DMS153 treated with DMSO at 0.1 percent for 48 hours (cell line): ENCODE data around the gene C1orf21.

Experiments
- DNase-seq: peaks from one replicate; lab custom pipeline; 2025; ENCODE audit not compliant: unreplicated experiment; lab: John Stamatoyannopoulos, UW

C1orf21 gene

DNA sequence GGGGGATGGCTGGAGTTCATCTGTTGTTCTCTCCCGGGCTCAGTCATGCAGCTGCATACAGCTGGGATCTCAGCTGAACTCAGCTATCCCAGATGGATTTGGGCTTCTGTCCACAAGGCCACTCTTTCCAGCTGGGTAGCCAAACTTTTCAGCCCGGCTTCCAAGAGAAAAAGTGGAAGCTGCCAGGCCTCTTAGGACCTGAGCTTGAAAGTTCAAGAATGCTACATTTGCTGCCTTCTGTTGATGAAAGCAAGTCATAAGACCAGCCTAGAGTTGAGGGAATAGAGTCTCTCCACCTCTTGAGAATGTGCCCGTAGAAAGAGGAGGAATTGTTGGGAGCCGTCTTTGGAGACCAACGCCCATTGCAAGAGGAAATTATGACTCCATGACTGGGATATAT is 95.3 kb downstream of the C1orf21 start:
- no peak for DNase-seq

DNA sequence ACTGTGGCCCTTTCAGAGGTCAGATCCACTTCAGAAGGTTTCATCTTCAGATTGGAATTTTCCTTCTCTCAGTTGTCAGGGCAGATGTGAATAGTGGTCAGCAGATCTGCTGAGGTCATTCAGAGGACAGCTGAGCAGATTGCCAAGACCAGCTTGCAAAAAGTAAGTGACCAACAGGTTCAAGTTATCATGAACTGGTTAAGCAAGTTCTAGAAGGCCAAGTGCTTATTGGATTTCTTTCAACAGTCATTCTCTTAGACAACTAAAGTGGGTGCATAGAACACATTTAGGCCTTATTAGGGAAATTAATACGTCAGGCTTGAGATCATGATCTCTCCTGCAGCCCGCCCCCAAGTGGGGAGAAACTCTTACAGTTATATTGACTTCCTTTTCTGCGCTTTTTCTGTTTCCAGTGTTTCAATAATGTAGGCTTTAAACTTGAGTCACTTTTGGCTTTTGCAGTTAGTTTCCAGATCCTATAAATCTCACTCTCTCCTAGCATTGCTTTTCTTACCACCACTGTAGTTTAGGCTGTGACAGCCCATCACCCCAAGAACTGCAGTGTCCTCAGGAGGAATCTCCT is 96.4 kb downstream of the C1orf21 start:
- no peak for DNase-seq

DNA sequence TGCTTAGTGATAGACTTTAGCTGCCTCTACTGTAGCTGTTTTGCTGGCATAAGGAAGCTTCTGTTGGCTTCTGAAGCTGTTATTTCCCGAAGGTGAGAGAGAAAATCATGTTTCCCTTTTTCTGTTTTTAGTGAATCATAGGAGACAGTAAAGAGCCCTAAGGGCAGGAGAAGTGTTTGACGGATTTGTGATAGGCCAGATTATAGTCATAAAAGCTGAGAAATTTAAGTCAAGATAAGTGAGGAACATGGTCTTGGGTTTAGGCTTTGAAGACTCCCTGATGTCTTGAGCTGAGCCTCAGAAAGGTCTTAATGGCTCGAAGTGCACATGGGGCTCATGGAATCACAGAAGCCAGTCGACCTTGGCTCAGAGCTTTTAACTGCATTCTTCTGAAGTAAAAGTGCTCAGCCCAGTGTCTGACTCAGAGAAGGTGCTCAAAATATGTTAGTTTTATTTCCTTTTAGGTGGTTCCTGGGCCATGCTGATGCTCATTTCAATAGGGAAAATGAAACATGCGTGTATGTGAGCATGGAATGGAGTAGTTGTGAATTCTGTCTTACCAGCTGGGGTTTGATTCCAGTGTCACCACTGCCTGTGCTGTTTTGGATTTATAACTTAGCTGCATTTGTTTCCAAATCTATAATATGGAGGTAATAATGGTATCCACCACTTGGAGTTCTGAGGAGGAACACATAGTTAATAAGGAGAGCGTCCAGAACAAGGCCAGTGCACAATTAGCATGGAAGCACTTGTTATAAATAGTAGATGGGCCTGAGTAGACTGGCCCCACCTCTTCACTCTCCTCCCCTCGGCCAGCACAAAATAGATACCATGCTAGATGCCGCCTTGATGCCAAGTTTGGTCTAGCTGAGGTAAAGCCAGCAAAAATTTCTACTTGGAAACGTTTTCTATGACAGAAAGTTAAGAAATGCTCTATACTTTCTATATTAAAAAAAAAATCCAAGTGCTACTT is 99.2 kb downstream of the C1orf21 start:
- no peak for DNase-seq

DNA sequence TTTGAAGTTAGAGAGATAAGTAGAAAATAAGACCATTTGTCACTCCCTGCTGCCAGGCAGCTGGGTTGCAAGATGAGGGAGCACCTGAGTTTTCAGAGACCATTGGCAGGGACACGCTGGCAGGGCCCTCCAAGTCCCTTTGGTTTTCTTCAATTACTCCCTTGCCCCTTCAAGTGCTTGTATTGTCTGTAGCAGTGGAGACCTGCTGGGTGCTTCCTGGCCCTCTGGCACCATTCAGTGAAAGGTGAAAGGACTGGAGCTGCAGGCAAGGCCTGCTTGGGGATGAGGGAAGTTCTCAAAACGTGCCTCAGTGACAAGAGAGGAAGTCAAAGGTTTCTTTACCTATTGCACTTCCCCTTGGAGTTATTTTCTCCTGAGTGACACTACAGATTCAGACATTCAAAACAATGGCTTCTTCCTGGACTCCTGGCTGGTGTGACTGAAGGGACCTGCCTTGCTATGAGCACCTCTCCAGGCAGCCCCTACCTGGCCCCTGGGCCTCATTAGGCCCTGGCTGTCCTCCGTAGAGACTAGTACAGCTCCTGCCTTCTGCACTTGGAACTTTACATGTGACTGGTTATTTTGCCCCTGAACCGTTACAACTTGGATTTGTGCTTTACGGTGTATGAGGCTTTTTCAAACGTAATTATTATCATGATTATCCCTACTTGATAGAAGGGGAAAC is 100.1 kb downstream of the C1orf21 start:
- no peak for DNase-seq

DNA sequence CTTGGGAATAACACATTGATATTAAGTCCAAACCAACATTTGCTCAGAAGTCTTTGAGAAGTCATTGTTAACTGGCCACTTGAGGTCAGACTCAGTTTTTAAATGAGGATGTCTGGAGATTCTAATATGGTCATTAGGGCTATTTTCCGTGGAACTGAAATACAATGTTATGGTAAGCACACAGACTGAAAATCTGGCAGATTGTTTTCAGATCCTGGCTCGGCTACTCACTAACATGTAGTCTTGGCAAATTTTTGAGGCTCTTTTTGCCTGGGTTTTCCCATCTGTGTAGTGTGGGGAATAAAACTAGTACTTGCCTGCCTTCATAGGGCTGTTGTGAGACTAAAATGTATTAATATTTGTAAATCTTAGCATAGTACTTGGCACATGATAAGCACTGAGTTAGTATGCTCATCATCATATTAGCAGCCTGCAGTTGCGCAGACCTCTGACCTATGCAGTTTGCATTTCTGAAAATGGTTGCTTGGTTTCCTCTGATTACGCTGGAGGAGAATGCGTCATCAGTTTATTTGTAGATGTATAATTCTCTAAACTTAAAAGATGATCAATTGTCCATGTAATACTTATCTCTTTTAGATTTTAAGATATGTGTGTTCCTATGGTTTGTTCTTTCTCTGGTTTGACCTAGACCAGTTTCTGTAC is 100.8 kb downstream of the C1orf21 start:
- DNase-seq, result no peak

DNA sequence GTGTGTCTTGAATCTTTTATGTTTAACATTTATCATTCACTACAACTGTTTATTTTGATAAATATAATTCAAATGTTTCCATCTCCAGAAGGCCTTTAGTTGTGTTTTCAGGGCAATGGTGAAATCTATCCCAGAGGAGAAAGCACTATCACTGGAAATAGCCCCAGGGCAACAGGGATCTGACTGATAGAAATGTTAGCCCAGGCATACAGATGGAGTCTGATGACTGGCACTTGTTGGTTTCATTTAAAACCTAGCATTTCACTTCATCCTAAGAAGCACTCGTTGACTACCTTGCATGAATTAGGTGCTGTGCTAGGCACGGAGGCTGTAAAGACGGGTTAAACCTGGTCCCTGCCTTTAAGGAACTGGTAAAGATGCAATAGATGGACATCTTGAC is 103.1 kb downstream of the C1orf21 start:
- DNase-seq, result no peak

DNA sequence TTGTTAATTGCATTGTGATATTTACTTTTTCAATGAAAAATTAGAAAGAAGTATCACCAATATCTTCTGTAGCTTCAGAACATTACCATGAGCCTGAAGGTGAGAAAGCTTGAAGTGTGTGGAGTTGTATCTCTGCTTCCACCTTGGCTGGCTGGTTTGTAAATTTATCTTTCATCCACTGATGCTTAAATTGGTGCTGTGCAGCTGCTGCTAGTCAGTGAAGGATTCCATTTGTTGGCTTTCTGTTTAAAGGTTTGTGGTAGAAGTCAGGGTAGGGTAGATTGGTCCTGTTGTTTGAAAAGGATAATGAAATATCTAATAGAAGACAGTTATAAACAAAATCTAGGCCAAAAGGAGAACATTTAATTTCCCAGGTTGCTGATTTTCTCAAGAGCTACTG is 105.7 kb downstream of the C1orf21 start:
- DNase-seq, result no peak

DNA sequence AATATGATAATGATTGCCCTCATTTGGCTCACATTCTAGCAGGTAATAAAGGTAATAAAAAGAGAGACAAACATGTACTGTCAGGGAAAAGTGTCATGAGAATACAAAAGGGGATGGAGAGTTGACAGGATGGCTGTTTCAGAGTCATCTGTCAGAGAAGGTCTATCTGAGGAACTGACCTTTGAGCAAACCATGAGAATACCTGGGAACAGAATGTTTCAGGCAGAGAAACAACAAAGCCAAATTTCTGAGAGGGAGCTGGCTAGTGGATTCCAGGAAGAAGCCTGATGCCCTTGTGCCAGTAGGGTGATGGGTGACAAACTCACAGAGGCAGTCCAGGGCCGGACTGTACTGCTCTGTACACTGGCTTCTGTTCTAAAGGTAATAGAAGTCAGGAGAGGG is 107.2 kb downstream of the C1orf21 start:
- DNase-seq, result no peak

DNA sequence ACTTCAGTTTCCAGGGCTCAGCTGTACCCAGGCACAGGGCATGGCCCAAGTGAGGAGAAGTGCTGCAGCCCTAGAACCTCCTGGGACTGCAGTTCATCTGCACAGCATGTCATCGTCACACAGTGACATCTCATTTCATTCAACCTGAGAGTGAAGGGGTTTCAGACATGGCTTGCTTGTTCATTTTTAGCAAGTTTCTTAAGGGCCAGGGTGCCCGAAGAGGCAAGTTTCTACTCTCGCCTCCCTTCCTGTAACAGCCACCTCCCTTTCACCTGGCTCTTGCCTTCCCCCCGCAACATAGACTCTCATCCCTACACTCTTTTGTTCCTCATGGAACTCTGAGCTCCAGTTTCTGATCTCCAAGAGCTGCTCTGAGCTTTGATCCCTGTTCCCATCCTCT is 108.1 kb downstream of the C1orf21 start:
- no peak for DNase-seq

DNA sequence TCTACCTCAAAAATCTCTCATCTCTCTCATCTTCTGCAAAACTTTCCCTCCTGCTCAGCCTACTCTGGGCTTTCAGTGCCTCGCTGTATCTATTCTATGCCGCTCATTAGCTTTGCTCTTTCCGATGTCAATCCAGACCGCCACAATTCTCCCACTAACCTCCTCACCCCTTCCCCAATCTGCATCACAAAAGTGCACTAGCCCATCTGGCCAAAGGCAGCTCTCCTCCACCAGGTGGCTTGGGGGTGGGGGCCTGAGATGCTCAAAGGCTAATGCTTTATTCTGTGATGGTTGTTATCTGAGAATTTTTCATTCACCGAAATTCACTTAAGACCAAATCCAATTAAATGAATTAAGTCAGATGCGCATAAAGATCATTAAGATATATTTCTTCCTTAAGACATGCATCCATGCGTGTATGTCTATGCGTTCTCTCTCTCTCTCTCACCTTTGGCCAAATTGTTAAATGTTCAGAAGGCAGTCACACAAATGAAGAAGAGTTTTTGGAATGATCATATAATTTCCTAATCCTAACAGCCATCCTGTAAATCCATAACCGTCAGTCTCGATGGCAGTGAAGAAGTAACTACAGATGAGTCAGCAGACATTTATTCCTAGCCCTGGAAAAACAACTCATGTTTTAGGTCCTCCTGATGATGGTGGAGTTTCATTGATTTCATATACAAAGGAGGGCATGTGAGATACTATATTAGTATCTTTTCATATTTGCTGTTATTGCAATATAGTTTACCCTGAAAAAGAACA is 111.3 kb downstream of the C1orf21 start:
- DNase-seq, result no peak

DNA sequence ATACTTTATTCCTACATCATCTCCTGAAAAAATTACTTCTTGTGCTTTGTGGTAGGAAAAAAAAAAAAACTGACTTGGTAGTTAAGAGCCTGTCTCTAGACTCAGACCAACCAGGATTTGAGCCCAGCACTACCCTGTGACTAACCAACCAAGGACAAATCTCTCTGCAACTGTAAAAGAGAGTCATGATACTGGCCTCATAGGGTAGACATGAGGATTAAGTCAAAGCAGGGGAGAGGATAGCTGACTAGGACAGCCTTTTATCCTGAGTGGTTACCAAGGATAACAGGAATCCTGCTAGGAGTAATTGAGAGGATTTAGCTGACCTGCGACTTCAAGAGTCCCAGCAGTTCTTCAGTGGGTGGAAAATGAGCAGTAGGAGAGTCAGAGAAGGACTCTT is 112.8 kb downstream of the C1orf21 start:
- DNase-seq, result no peak

DNA sequence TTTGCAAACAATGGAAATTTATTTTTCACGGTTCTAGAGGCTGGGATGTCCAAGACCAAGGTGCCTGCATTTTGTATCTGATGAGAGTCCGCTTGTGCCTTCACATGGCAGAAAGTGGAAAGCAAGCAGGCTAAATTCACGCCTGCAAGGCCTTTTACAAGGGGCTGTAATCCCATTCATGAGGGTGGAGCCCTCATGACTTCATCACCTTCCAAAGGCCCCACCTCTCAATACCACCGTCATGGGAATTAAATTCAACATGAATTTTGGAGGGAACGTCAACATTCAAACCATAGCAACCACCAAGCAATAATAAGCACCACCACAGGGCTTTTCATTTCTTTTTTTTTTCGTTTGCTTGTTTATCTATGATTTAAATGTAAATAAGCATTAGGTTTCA is 115.3 kb downstream of the C1orf21 start:
- DNase-seq, result no peak

DNA sequence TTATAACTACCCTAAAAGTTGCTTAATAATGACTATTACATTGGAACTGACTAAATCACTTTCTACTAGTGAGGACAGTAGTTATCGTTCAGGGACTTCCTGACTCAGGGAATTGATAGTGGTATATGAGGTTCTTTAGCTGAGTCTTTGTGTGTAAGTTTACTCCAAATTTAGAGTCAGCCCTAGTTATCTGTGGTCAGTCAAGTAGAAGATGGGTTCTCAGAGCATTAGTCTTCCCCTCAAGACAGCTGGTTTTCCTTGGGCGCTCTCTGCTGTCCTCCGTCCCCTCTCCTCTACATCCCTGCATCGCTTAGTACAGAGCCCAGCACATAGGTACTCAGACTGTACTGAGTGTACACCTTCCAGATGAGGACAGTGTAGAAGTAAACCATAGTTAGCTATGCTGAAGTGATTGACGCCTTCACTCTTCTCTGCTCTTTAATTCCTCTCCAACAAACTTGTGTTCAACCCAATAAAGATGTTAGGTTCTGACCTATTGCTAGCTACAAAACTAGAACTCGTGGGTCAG is 116.5 kb downstream of the C1orf21 start:
- no peak for DNase-seq

DNA sequence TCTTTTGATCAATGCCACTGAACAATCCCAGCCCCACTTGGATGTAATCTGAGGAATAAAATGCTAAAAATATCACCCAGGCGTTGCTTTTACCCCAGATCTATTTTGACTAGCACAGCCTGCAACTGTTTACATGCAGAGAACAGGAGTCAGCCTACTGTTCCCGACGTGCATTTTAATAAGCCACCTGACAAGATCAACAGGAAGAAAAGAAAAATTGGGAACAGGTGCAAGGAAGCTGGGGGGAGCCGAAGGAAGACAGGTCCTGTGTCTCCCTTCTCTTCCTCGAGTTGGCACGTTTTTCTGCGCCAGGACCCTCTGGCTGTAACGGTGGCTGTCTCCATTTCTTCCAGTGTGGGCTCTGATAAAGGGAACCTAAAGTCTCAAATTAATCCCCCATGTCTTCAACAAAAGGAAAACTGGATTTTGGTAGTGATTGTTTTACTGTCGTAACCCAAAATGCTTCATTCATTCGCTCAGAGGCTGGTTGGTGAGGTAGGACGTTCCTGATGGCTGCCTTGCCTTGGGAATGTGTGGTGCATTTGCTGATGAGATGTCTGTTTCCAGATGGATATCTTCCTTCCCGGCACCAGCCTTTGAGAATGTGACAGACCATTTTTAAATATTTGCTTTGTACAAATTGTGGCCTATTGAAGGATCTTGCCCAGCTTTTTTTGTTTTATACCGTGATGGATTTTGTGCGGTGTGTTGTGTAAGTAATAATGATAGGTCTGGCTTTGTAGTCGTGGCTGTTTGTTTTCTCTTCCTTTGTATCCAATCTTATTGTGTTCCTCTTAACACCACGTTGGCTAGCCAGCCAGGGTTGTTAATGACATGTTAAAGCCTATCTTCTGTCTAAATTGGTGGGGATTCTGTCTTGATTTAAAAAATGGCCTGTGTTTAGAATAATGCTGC is 117.5 kb downstream of the C1orf21 start:
- DNase-seq, result peak; percentile 29

DNA sequence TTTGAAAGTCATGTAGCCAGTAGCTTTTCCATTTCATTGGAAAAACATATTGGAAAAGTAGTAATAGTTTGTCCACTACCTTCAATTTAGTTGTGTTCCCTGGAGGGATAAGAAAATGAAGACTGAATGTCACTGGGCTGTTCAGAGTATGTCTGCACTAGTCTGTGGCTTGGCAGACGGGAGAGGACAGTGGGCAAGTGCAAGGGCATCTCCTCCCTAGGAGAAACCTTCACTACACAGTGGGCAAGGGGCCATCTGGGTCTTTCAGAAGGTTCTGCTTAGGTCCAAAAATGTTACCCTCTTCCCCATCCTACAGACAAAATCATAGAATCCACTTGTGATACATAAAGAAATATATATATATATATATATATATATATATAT is 118.1 kb downstream of the C1orf21 start:
- no peak for DNase-seq

DNA sequence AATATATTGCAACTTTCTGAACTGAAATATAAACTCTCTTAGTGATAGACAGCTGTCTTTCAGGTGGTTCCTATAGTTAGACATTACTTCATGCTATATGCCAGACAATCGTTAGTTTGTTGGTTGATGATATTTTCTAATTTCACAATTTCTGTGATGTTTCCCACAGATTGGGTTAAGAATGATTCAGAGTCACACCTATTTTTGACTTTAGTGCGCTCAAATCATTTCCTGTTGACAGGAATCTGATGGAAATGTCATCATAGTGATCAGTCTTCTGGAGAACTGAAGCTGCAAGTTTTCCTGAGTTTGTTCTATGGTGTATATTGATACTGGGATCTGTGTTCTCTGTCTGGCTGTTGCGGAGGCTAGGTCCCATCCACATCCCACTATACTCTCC is 119.7 kb downstream of the C1orf21 start:
- DNase-seq, result no peak

DNA sequence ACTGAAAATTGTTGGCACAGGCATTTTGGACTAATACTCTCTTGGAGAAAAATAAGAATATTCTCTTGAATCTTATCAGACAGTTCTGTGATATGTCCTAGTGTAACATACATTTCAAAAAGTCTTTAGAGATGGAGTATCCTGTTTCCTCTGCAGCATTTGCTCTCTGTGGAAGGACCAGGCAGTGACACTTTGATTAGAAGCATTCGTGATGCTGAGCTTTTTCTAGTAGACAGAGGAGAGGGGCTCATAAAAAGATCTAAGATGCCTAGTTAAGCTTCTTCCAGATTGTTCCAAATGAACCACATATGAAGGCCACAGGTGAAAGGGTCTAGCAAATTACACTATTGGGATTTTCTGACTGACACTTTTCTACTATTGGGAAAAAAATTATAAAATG is 120.3 kb downstream of the C1orf21 start:
- no peak for DNase-seq

DNA sequence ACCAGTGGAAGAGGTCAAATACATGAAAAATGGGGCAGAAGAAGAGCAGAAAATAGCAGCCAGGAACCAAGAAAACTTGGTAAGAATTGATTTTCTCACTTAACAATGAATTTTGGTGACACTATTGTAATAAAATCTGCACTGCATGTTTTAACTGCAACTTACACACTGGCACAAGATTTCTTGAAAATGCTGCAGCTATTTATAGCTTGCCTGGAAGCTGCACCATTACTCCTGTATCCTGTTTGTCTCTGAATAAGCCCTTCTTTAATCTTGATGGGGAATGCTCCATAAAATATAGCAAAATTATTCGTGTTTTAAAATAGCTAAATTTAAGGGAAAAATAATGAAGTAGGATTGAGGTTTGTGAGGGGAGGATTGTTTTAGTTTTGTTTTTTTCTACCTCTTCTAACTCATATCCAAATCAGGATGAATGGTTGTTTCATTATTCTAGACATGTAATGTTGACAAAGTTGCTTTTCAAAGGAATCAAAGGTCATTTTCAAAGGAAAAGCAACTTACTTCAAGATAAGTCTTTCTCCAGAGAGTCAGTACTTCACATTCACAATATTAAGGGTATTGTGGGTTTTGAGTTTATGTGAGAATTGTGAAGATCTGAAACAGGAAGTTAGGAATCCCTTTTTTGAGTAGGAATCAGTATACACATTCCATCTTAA is 120.9 kb downstream of the C1orf21 start:
- DNase-seq, result no peak

DNA sequence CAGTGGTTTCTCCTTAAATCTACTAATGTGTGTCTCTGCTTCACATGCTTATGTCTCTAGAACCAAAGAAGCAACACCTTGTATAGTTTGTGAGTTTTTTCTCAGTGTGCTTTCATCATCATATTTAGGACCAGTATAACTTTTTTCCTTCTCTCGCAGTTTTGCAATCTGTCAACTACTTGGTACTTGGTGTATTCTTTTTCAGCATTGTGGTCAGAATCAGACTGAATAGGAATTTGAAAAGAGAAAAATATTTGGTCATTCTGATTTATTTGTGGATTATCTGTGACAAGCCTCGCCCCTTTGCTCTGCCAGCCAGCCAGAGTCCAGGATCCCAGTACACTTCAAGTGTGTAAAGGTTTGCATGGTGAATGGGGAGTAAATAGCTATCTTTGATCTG is 122.3 kb downstream of the C1orf21 start:
- DNase-seq, result no peak
